Measurements from ENCODE around the gene SNAP47.

Gene SNAP47

GRCh38 chr1:227828786-227829185 is 93.6 kb downstream of the SNAP47 start:
- TF ChIP-seq TAF1 (IDR thresholded peaks at IDR 0.05; ENCODE audit: borderline replicate concordance, insufficient read depth, low read length) (no peak), REST (IDR thresholded peaks at IDR 0.05; ENCODE audit: insufficient read depth in 1 of 2, low read depth in 2 of 2, low read length in 2 of 2) (no peak), POLR2AphosphoS5 (IDR thresholded peaks at IDR 0.05; ENCODE audit: low read depth, low read length) (no peak), SIN3A (IDR thresholded peaks at IDR 0.05; ENCODE audit: borderline replicate concordance, insufficient read depth, low read length) (no peak), FOXP2 (optimal IDR thresholded peaks at IDR 0.05; ENCODE audit: borderline replicate concordance, extremely low read depth, extremely low read length, insufficient read depth) (no peak)

Data from PFSK-1 (cell line).